Right lung (tissue), 10 donors: ENCODE measurements around the gene DTD1. TPM values are rescaled to one million over a fixed set of nuclear protein-coding genes. Genes with fewer than 3 reads are reported as not detected.

Experiments
- DNase-seq, 2 donors: peaks; one replicate each; pipeline ENCODE4 v3.0.0-alpha.2; 2013
- long read RNA-seq, 8 donors: transcript quantifications; one replicate each; lab custom pipeline, GENCODE V29; 2026
- polyA plus RNA-seq, 5 donors: library from polyadenylated mRNA; unstranded; fragments of 120-200 nt; gene quantifications; one replicate each; pipeline versions ENCODE4 v1.2.1 to v1.2.3, GENCODE V29; 2013; ENCODE audit warnings: inconsistent platforms in 1 of 5, low replicate concordance in 1 of 5; ENCODE audit not compliant: insufficient read length in 5 of 5, insufficient read depth in 1 of 5

DTD1 gene, protein sequence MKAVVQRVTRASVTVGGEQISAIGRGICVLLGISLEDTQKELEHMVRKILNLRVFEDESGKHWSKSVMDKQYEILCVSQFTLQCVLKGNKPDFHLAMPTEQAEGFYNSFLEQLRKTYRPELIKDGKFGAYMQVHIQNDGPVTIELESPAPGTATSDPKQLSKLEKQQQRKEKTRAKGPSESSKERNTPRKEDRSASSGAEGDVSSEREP
- polyA plus RNA-seq: 10 to 100 TPM; 22.3 to 29.6 (median 25.4) TPM
- long read RNA-seq, donor 1, transcript DTD1-201 (6 exons, 1,387 nt): major isoform, 17 of 51 reads
- long read RNA-seq, donor 1, partial matches to known transcripts: 33 of 51 reads
- long read RNA-seq, donor 1, other reads (novel, unspliced or antisense): 0 of 51 reads
- long read RNA-seq, donor 2, partial matches to known transcripts: 10 of 14 reads
- long read RNA-seq, donor 2, other reads (novel, unspliced or antisense): 0 of 14 reads
- long read RNA-seq, donor 3, transcript DTD1-201 (6 exons, 1,387 nt): major isoform, 13 of 14 reads
- long read RNA-seq, donor 3, partial matches to known transcripts: 0 of 14 reads
- long read RNA-seq, donor 3, other reads (novel, unspliced or antisense): 0 of 14 reads
- long read RNA-seq, donor 4, transcript DTD1-201 (6 exons, 1,387 nt): major isoform, 7 of 8 reads
- long read RNA-seq, donor 4, partial matches to known transcripts: 0 of 8 reads
- long read RNA-seq, donor 4, other reads (novel, unspliced or antisense): 0 of 8 reads
- long read RNA-seq, donor 5, transcript DTD1-201 (6 exons, 1,387 nt): major isoform, 18 of 56 reads
- long read RNA-seq, donor 5, partial matches to known transcripts: 37 of 56 reads
- long read RNA-seq, donor 5, other reads (novel, unspliced or antisense): 0 of 56 reads
- long read RNA-seq, donor 6, transcript DTD1-201 (6 exons, 1,387 nt): major isoform, 21 of 28 reads
- long read RNA-seq, donor 6, partial matches to known transcripts: 6 of 28 reads
- long read RNA-seq, donor 6, other reads (novel, unspliced or antisense): 0 of 28 reads
- long read RNA-seq, donor 7, transcript DTD1-201 (6 exons, 1,387 nt): major isoform, 8 of 8 reads
- long read RNA-seq, donor 7, partial matches to known transcripts: 0 of 8 reads
- long read RNA-seq, donor 7, other reads (novel, unspliced or antisense): 0 of 8 reads
- long read RNA-seq, donor 8, transcript DTD1-201 (6 exons, 1,387 nt): major isoform, 5 of 13 reads
- long read RNA-seq, donor 8, partial matches to known transcripts: 8 of 13 reads
- long read RNA-seq, donor 8, other reads (novel, unspliced or antisense): 0 of 13 reads

DNA sequence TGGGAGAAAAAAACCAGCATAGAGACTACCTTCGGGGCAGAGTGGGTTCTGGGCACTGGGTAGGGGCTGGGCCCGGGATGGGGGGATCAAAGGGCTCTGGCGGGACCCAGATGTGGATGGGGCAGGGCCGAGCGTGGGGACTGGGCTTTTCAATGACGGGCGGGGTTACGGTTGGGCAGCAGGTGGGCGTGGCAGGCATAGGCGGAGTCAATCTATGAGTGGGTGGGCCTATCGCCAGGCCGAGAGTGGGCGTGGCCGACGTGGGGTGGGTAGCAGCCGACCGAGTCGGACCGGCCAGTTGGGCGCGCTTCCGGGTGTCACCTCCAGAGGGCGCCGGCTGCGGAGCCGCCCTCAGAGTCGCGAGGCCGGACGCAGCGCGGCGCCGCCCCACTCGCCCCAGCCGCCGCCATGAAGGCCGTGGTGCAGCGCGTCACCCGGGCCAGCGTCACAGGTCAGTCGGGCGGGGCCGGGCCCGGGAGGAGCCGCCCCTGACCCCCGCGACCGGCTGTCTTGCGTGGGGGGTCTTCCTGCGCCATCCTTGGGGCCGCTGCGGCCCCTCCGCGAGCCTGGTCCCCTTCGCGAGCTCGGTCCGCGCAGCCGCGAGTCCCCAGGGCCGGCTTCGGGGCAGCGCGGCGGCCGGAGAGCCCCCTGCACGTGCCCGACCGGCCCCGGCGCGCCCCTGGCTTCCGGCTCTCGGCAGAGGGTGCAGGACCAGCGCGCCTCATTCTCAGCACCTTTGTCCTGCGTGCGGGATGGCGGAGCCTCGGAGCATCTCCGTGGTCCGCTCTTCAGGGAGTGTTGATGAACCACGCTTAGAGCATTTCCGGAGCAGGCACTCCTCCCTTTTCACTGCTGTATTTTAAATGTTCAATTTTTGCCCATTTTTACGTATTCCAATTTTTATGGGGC is at the start of gene DTD1:
Gene DTD1 (plus strand): TSS at position 390 of the 909 bp plus-strand sequence. CDS start 19 bp downstream, at position 409.
- DNase-seq: peak; percentile 75 to 79

GRCh38 chr20:18541741-18542140 is 46.1 kb upstream of the DTD1 start:
- DNase-seq: no peak

GRCh38 chr20:18543216-18543615 is 44.6 kb upstream of the DTD1 start:
- no peak for DNase-seq

- DNase-seq: no peak
Observed at GRCh38 chr20:18543932-18544331, 43.9 kb upstream of the DTD1 start.

- no peak for DNase-seq
Observed at GRCh38 chr20:18545566-18545965, 42.3 kb upstream of the DTD1 start.

DNA sequence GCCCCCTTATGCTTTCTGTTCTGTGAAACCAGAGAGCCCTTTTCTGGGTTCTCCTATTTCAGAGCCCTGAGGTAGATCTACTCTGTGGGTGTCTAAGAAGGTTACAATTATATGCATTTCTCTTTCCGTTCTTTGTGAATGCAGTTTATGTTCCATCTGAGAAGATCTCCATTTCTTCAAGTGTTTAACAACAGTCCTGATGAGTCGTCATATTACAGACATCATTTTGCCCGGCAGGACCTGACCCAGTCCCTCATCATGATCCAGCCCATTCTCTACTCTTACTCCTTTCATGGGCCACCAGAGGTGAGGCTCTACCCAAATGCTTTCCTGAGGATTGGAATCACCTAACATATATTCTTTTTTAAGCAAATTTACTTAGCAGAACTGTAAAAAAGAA is 39.4 kb upstream of the DTD1 start:
- DNase-seq: no peak

- no peak for DNase-seq
Observed at GRCh38 chr20:18553746-18554145, 34.1 kb upstream of the DTD1 start.

- peak; percentile 91 for DNase-seq
Observed at GRCh38 chr20:18566892-18567738, 20.7 kb upstream of the DTD1 start, which contains the start of gene SMIM26. SMIM26 (plus strand) TSS chr20:18567432; CDS start chr20:18567479, 47 bp downstream.

DNA sequence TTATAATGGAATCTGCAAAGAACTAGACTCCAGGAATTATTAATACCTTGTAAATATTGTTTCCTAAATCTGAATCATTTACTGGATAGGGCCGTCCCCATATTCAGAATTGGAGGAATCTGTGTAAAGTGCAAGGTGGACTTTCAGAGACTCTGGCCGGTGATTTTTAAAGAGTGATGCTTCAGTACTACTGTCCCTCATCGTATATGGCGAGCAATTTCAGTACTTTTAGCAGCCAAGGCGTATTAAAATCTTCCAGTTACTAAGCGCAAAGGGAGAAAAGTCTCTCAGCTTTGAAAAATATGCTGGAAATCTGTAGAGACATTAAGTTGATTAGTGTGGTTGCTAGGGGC is 20.1 kb upstream of the DTD1 start:
- DNase-seq: no peak

GRCh38 chr20:18571009-18571408 is 16.8 kb upstream of the DTD1 start:
- no peak for DNase-seq

GRCh38 chr20:18571578-18571977 is 16.3 kb upstream of the DTD1 start:
- DNase-seq: no peak

DNA sequence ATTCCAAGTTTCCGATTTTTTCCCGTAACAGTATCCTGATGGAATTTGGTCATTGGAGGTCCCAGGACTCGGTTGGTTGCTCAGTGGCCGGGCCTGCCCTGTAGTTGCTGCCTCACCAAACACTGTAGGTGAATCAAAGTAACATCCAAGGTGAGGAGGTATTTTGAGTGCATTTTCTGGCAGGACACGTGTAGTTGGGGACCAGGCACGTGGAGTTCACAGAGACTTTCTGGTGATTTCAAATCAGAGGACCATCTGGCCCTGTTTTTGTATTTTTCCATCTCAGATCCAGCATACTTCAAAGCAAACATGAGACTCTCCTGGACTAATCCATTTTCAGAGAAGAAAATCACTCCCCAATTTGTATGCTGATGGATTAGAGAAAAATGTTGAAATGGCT is 9.9 kb upstream of the DTD1 start:
- no peak for DNase-seq

- no peak for DNase-seq
Observed at GRCh38 chr20:18578581-18578980, 9.3 kb upstream of the DTD1 start.

DNA sequence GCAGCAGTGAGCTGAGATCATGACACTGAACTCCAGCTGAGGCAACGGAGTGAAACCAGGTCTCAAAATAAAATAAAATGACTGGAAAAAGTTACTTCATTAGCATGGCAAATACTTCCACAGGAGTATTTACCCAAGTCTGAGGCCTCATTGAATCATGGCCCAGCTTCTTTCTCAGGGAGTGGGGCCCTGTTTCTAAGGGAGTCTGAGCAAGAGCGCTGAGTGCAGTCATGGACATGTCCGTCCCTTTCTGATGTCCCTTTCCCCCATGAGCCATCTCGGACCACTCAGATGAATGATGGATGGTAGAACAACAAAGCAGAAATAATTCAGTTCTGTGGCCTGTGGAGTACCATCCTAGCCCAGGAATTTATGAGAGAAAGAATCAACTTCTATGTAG is 7.8 kb upstream of the DTD1 start:
- no peak for DNase-seq

- no peak for DNase-seq
Observed at GRCh38 chr20:18585134-18585533, 2.7 kb upstream of the DTD1 start.

DNA sequence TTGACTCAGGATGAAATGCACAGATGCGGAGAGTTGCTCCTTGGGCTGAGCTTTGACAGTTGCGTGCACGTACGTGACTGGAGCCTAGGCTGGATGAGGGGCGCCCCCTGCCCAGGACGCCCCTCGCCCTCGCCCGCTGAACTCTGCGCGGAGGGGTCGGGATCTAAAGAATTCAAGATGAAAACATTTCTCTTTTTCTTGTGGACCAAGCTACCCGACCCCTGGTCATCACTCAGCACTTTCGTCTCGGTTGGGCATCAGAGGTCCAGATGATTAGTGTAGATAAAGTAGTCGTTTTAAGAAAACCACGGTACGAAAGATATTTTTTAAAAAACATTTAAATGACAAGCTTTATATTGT is 700 bp downstream of the DTD1 start:
- DNase-seq: no peak

DNA sequence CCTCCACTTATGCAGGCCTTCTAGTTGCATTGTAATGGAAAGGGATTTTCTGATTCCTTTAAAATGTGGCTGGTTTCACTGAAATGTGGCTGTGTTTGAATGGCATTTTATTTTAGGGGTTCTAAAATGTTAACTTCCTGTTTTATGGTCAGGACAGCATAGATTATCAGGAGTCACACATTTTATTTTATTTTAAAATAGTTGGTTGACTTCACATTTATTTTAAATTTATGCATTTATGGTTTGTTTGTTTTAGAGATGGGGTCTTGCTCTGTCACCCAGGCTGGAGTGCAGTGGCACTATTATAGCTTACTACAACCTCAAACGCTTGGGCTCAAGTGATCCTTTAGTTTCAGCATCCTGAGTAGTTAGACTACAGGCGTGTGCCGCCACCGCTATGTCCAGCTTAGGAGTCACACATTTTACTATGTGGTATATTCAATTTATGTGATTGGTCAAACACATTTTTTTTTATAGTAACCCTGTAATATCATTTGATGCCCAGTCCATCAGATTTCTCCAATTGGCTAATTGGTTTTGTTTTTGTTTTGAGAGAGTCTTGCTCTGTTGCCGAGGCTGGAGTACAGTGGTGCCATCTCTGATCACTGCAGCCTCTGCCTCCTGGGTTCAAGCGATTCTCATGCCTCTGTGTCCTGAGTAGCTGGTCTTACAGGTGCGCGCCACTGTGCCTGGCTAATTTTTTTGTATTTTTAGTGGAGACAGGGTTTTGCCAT is 2.3 kb downstream of the DTD1 start:
- DNase-seq: no peak

DNA sequence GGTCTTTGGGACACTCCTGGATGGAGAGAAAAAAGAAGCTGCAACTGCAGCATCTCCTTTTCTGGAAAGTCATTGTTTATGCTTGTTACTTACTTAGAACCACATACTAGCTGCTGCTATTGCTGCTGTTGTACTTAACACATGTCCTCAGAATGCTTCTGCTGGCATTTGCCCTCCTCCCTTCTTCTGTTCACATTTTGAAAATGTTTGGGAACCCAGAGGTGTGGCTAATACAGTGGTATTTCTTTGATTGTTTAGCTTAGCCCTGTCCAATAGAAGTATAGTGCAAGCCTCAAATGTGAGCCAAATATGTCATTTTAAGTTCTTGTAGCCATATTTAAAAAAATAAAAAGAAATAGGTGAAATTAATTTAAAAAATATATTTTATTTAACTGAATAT is 8.4 kb downstream of the DTD1 start:
- DNase-seq: no peak

GRCh38 chr20:18609741-18610140 is 21.9 kb downstream of the DTD1 start:
- no peak for DNase-seq
